Right lobe of liver (tissue), 4 donors: ENCODE measurements around the gene SCTR.

Source experiments
- CTCF ChIP-seq, 4 donors: fragments of 200-600 bp in 3 of 4; fragments of 450-650 bp in 1 of 4; IDR thresholded peaks; one replicate each; pipeline versions ENCODE4 v1.5.1 to v1.8.0; 2016 to 2022; ENCODE audit warnings: antibody characterized with exemption in 4 of 4, mild to moderate bottlenecking in 2 of 4
- POLR2A ChIP-seq: fragments of 450-650 bp; IDR thresholded peaks from one replicate; pipeline ENCODE4 v1.6.1; 2017; ENCODE audit warnings: antibody characterized with exemption, mild to moderate bottlenecking
- donor health status: DM: no; HTN: no; CAD: no.
- donor health status: DM: no; HTN: no; CAD: no.
- donor health status: DM: no; HTN: yes; CAD: no.

DNA sequence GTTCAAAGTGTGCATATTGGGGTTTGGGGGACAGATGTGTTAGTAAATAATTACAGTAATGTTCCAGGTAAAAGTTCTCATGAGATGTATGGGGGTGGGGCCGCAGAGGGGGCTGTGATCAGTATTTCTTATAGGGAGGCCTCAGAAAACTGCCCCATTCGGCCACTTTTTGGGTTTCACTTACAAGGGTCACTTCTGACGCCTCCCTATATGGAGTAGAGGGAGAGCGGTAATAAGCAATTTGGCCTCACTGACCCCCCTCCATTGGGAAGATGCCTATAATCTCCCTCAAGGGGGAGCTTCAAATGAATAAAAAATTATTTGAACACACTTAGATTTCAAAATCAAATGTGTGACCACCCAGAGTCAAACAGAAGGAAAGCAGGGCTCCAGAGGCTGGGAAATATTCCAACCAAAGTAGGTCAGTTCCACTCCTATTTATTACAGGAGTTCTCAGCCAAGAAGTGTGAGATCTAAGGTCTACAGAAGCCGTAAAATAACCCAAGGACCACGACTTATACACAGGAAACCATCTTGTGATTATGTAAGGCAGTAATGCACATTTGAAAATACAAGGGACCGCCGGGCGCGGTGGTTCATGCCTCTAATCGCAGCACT is 2.7 kb downstream of the SCTR start:
- TF ChIP-seq POLR2A: no peak
- TF ChIP-seq CTCF (IDR thresholded peaks at IDR 0.05): no peak
